H1 (cell line): ENCODE measurements around the gene ZNF620. TPM values are rescaled to one million over a fixed set of nuclear protein-coding genes. Genes with fewer than 3 reads are reported as not detected.

Experiments used
- CTCF ChIA-PET: fragments of 300-600 bp; sonication (Branson Sonifier 250); formaldehyde crosslinking; loops from one replicate; lab custom pipeline; 2021; ENCODE audit not compliant: partially characterized antibody; lab: Charles Lee
- POLR2A ChIA-PET: fragments of 300-600 bp; sonication (Branson Sonifier 250); formaldehyde crosslinking; loops from one replicate; lab custom pipeline; 2021; ENCODE audit warnings: inconsistent platforms; ENCODE audit not compliant: partially characterized antibody; lab: Charles Lee
- DNase-seq, 2 experiments: peaks; one replicate each; pipeline versions ENCODE4 v3.0.0 to v3.0.0-alpha.2; 2010 to 2022; ENCODE audit warnings: low spot score in 2 of 2, low read depth in 1 of 2, mixed read lengths in 1 of 2
- FAIRE-seq: peaks from 2 replicates; lab custom pipeline; 2011; peaks lifted over from hg19 to GRCh38; lab: Jason Lieb, UNC
- H2AFZ ChIP-seq: 2 replicates; pipeline ENCODE4 v1.8.1; 2012; ENCODE audit warnings: low read length, inconsistent platforms
- H2AK5ac ChIP-seq: 2 replicates; pipeline ENCODE4 v1.6.1; 2013; ENCODE audit warnings: low read depth, low read length
- H2BK120ac ChIP-seq: replicated peaks from 2 replicates; pipeline ENCODE3; 2013; ENCODE audit warnings: low read depth, low read length, inconsistent platforms
- H2BK12ac ChIP-seq: 2 replicates; pipeline ENCODE4 v1.6.1; 2013; ENCODE audit warnings: low read depth, low read length
- H2BK15ac ChIP-seq: 2 replicates; pipeline ENCODE4 v1.6.1; 2013; ENCODE audit warnings: low read length
- H2BK20ac ChIP-seq: 2 replicates; pipeline ENCODE4 v1.6.1; 2013; ENCODE audit warnings: low read length
- H2BK5ac ChIP-seq: 2 replicates; pipeline ENCODE4 v1.6.1; 2013; ENCODE audit warnings: low read depth, low read length
- H3K14ac ChIP-seq: 2 replicates; pipeline ENCODE4 v1.6.1; 2013; ENCODE audit warnings: inconsistent platforms; ENCODE audit not compliant: insufficient read length
- H3K18ac ChIP-seq: 2 replicates; pipeline ENCODE4 v1.6.1; 2013; ENCODE audit warnings: low read length; ENCODE audit errors: extremely low read depth
- H3K23ac ChIP-seq: 2 replicates; pipeline ENCODE4 v1.6.1; 2013; ENCODE audit warnings: inconsistent platforms; ENCODE audit not compliant: insufficient read length
- H3K23me2 ChIP-seq: 2 replicates; pipeline ENCODE4 v1.6.1; 2013; ENCODE audit warnings: low read depth, low read length
- H3K27ac ChIP-seq: 2 replicates; pipeline ENCODE4 v1.6.1; 2011; ENCODE audit warnings: low read depth, low read length, inconsistent platforms
- H3K27me3 ChIP-seq, 4 experiments: replicated peaks in 1 of 4; 1 replicate in 1 of 4; 2 replicates in 3 of 4; pipeline versions ENCODE4 v1.6.1 to v1.8.1; 2011 to 2013; ENCODE audit warnings: low read length in 3 of 4, mild to moderate bottlenecking in 3 of 4, inconsistent platforms in 2 of 4, mixed read lengths in 2 of 4, moderate library complexity in 1 of 4; ENCODE audit not compliant: control insufficient read depth in 3 of 4, insufficient read depth in 3 of 4; ENCODE audit errors: extremely low read depth in 1 of 4
- H3K36me3 ChIP-seq, 4 experiments: 2 replicates each; pipeline versions ENCODE4 v1.6.1 to v1.8.1; 2011 to 2013; ENCODE audit warnings: mild to moderate bottlenecking in 4 of 4, low read length in 3 of 4, moderate library complexity in 2 of 4, control low read depth in 1 of 4, inconsistent platforms in 1 of 4; ENCODE audit not compliant: insufficient read depth in 4 of 4, control insufficient read depth in 2 of 4
- H3K4ac ChIP-seq: replicated peaks from 2 replicates; pipeline ENCODE3; 2013; ENCODE audit warnings: low read length, low read depth, mixed read lengths, inconsistent platforms; ENCODE audit not compliant: insufficient read length
- H3K4me1 ChIP-seq, 4 experiments: replicated peaks in 1 of 4; 1 replicate in 1 of 4; 2 replicates in 3 of 4; pipeline versions ENCODE4 v1.6.1 to v1.8.1; 2011 to 2013; ENCODE audit warnings: low read length in 3 of 4, inconsistent platforms in 2 of 4, mixed read lengths in 1 of 4; ENCODE audit not compliant: insufficient read depth in 4 of 4, control insufficient read depth in 3 of 4
- H3K4me2 ChIP-seq, 2 experiments: 2 replicates each; pipeline versions ENCODE4 v1.6.1 to v1.8.1; 2011 to 2013; ENCODE audit warnings: low read depth in 2 of 2, low read length in 2 of 2, control low read depth in 1 of 2, inconsistent platforms in 1 of 2, mild to moderate bottlenecking in 1 of 2; ENCODE audit not compliant: insufficient read depth in 1 of 2
- H3K4me3 ChIP-seq, 4 experiments: fragments of 200-600, 300-600 bp in 1 of 4; sonication (generic), shearing (Covaris generic), sonication (Bioruptor Twin) in 1 of 4; 2 replicates each; pipeline versions ENCODE4 v1.5.1 to v1.8.1; 2011 to 2016; ENCODE audit warnings: low read length in 4 of 4, low read depth in 3 of 4, control low read depth in 2 of 4, inconsistent platforms in 2 of 4, mild to moderate bottlenecking in 2 of 4, mixed read lengths in 1 of 4, moderate library complexity in 1 of 4; ENCODE audit not compliant: insufficient read depth in 2 of 4; ENCODE audit errors: extremely low read depth in 1 of 4
- H3K56ac ChIP-seq: replicated peaks from 2 replicates; pipeline ENCODE3; 2013; ENCODE audit warnings: low read depth, mild to moderate bottlenecking, mixed read lengths, low read length, inconsistent platforms; ENCODE audit not compliant: insufficient read length
- H3K79me1 ChIP-seq: 2 replicates; pipeline ENCODE4 v1.6.1; 2013; ENCODE audit warnings: low read depth, low read length, control low read depth
- H3K79me2 ChIP-seq, 2 experiments: 2 replicates each; pipeline versions ENCODE4 v1.6.1 to v1.8.1; 2012 to 2013; ENCODE audit warnings: low read length in 2 of 2, mild to moderate bottlenecking in 2 of 2, inconsistent platforms in 1 of 2; ENCODE audit not compliant: insufficient read depth in 2 of 2, control insufficient read depth in 1 of 2
- H3K9ac ChIP-seq, 4 experiments: replicated peaks in 1 of 4; 1 replicate in 1 of 4; 2 replicates in 3 of 4; pipeline versions ENCODE4 v1.6.1 to v1.8.1; 2011 to 2013; ENCODE audit warnings: low read depth in 3 of 4, low read length in 3 of 4, control low read depth in 2 of 4, mild to moderate bottlenecking in 2 of 4, moderate library complexity in 2 of 4, inconsistent platforms in 1 of 4; ENCODE audit errors: extremely low read depth in 1 of 4
- H3K9me3 ChIP-seq, 2 experiments: 2 replicates each; pipeline versions ENCODE4 v1.6.1 to v1.8.1; 2012 to 2013; ENCODE audit warnings: mild to moderate bottlenecking in 2 of 2, moderate library complexity in 2 of 2, control low read depth in 1 of 2, inconsistent platforms in 1 of 2, low read depth in 1 of 2, low read length in 1 of 2, mixed read lengths in 1 of 2; ENCODE audit not compliant: insufficient read depth in 2 of 2
- H4K20me1 ChIP-seq, 2 experiments: replicated peaks in 1 of 2; 2 replicates each; pipeline versions ENCODE3 to v1.8.1; 2011 to 2013; ENCODE audit warnings: inconsistent platforms in 2 of 2, low read length in 2 of 2, mild to moderate bottlenecking in 1 of 2; ENCODE audit not compliant: insufficient read depth in 2 of 2, control insufficient read depth in 1 of 2
- H4K5ac ChIP-seq: 2 replicates; pipeline ENCODE4 v1.6.1; 2013; ENCODE audit warnings: low read length, low read depth, mixed read lengths, inconsistent platforms; ENCODE audit not compliant: insufficient read length
- H4K8ac ChIP-seq: 2 replicates; pipeline ENCODE4 v1.8.0; 2013; ENCODE audit warnings: mild to moderate bottlenecking, moderate library complexity, low read length, inconsistent platforms; ENCODE audit not compliant: insufficient read depth; ENCODE audit errors: extremely low read depth
- H4K91ac ChIP-seq: replicated peaks from 2 replicates; pipeline ENCODE3; 2013; ENCODE audit warnings: low read length, mixed read lengths, inconsistent platforms; ENCODE audit not compliant: insufficient read length
- WGBS, 2 experiments: shearing (Covaris generic) in 1 of 2; methylation state at CpG; one replicate each; pipeline versions ENCODE4 v1.1.6 to v1.1.7; 2013 to 2015; ENCODE audit warnings: low lambda C conversion rate in 2 of 2, mixed read lengths in 2 of 2, inconsistent platforms in 1 of 2, low coverage in 1 of 2, missing lambda C conversion rate in 1 of 2; ENCODE audit not compliant: insufficient replicate concordance in 2 of 2, insufficient coverage in 1 of 2, insufficient read length in 1 of 2; ENCODE audit errors: extremely low coverage in 1 of 2, missing lambda C conversion rate in 1 of 2; 5-methylcytosine and 5-hydroxymethylcytosine counted together
- polyA plus RNA-seq, 7 experiments: library from polyadenylated mRNA; depleted of rRNA in 3 of 7; stranded (reverse) in 5 of 7; unstranded in 2 of 7; fragments of >200 nt in 5 of 7; fragments of 200-250 nt in 2 of 7; gene quantifications; 1 replicate in 5 of 7; 2 replicates in 1 of 7; 4 replicates in 1 of 7; pipeline versions ENCODE4 v1.2.1 to v1.2.3, GENCODE V29; 2011 to 2013; ENCODE audit warnings: missing spikeins in 2 of 7, mixed read lengths in 2 of 7
- total RNA-seq: library from RNA; stranded (reverse); fragmentation: NEBNext Ultra II Directional; extraction: Animal tissue kit (Norgen Biotek cat#: 25700); gene quantifications from 2 replicates; pipeline ENCODE4 v1.2.1, GENCODE V29; 2021

The ZNF620 gene
- total and polyA plus RNA-seq, 2 of the 8 experiments (the other 6 are each of a cell fraction or from before 2014, with no cell fraction given) = 5.1 to 20.2 TPM

GRCh38 chr3:40461161-40461560 is 44.7 kb upstream of the ZNF620 start:
- Histone ChIP-seq H4K20me1 (peaks cover 14 to 16% of the 10 kb centered on the region in 2 experiments), H4K5ac (no peak overlapping the region), H4K91ac (no peak overlapping the region), H3K23ac (no peak overlapping the region), H2BK5ac (no peak overlapping the region), H3K4me3 (no peak overlapping the region), H2BK15ac (no peak overlapping the region), H3K36me3 (peaks cover 22 to 77% (median 55%) of the 10 kb centered on the region in 4 experiments), H3K9ac (no peak overlapping the region), H3K4me2 (no peak overlapping the region), H2BK12ac (no peak overlapping the region), H3K56ac (no peak overlapping the region), H3K4me1 (peaks cover 0 to 6% (median 4%) of the 10 kb centered on the region in 4 experiments; a peak in 5 of 7 replicates), H3K4ac (no peak overlapping the region), H3K79me1 (peaks cover 4% of the 10 kb centered on the region; the same call in 1 of the 2 replicates), H2AK5ac (no peak overlapping the region), H2AFZ (no peak overlapping the region), H3K79me2 (peaks cover 6 to 30% of the 10 kb centered on the region in 2 experiments), H3K14ac (no peak overlapping the region), H3K27ac (no peak overlapping the region), H3K27me3 (no peaks in the 10 kb centered on the region), H3K18ac (no peak overlapping the region), H3K9me3 (no peaks in the 10 kb centered on the region), H2BK120ac (no peak overlapping the region), H2BK20ac (no peak overlapping the region), H4K8ac (no peak overlapping the region), H3K23me2 (peaks cover 4% of the 10 kb centered on the region; the same call in 1 of the 2 replicates)
- FAIRE-seq = no peak
- CTCF ChIA-PET = interaction anchor here (0.6 kb wide), 1 partner anchor 27 kb away, joined by 3 read pairs; no protein-coding TSS in a partner anchor
- WGBS, 2 experiments = 87% methylated on average over 3 of the region's 3 CpGs; no CpG with 5 or more reads in 1 of the 2 experiments
- DNase-seq = no peak
- POLR2A ChIA-PET = interaction anchor here (0.6 to 6.4 kb wide), 6 partner anchors 8 to 64 kb away, joined by 3 to 64 read pairs (median 4); partner anchors contain the start of genes ZNF620 and ZNF621
